Endothelial cell of umbilical vein (primary cell): ENCODE measurements around the gene B3GALT5. TPM values are rescaled to one million over a fixed set of nuclear protein-coding genes. Genes with fewer than 3 reads are reported as not detected.

Experiments
- BruUV-seq: library from RNA; stranded (reverse); fragments of 400-500 nt; replicated peaks from 2 replicates; lab custom pipeline; 2021; lab: Mats Ljungman, UMichigan
- CTCF ChIA-PET: fragments of 300-600, 350-600 bp; sonication (Branson Sonifier 250); formaldehyde crosslinking; loops from one replicate; lab custom pipeline; 2021; ENCODE audit warnings: antibody characterized with exemption, inconsistent platforms; lab: Charles Lee
- POLR2A ChIA-PET: fragments of 300-600, 350-600 bp; sonication (Branson Sonifier 250); formaldehyde crosslinking; loops from one replicate; lab custom pipeline; 2021; ENCODE audit warnings: antibody characterized with exemption, inconsistent platforms; lab: Charles Lee
- DNase-seq: peaks from one replicate; pipeline ENCODE4 v3.0.0-alpha.2; 2011; ENCODE audit warnings: low read depth, low spot score
- FAIRE-seq: peaks from 2 replicates; lab custom pipeline; 2011; peaks lifted over from hg19 to GRCh38; lab: Jason Lieb, UNC
- H2AFZ ChIP-seq: 2 replicates; pipeline ENCODE4 v1.6.0; 2012; ENCODE audit warnings: low read depth, low read length, control low read depth, inconsistent platforms
- H3K27ac ChIP-seq: 2 replicates; pipeline ENCODE4 v1.5.1; 2011; ENCODE audit warnings: low read depth, mild to moderate bottlenecking, control low read depth, low read length, moderate library complexity; ENCODE audit not compliant: insufficient read depth
- H3K27me3 ChIP-seq, 2 experiments: 2 replicates each; pipeline versions ENCODE4 v1.6.0 to v1.6.1; 2011; ENCODE audit warnings: low read length in 2 of 2, mixed read lengths in 1 of 2; ENCODE audit not compliant: control insufficient read depth in 2 of 2, insufficient read depth in 2 of 2
- H3K36me3 ChIP-seq, 2 experiments: 2 replicates in 1 of 2; 3 replicates in 1 of 2; pipeline ENCODE4 v1.5.1; 2011; ENCODE audit warnings: low read length in 2 of 2, mild to moderate bottlenecking in 1 of 2, moderate library complexity in 1 of 2; ENCODE audit not compliant: control insufficient read depth in 2 of 2, insufficient read depth in 2 of 2; ENCODE audit errors: extremely low read depth in 1 of 2
- H3K4me1 ChIP-seq: 3 replicates; pipeline ENCODE4 v1.5.1; 2011; ENCODE audit warnings: mild to moderate bottlenecking, low read length; ENCODE audit not compliant: control insufficient read depth, insufficient read depth; ENCODE audit errors: extremely low read depth
- H3K4me2 ChIP-seq: 2 replicates; pipeline ENCODE4 v1.6.1; 2011; ENCODE audit warnings: low read length, control low read depth, mixed read lengths; ENCODE audit not compliant: insufficient read depth
- H3K4me3 ChIP-seq, 3 experiments: fragments of 200-600 bp in 1 of 3; sonication (generic), shearing (Covaris generic) in 1 of 3; replicated peaks in 1 of 3; 2 replicates each; pipeline ENCODE4 v1.5.1; 2011 to 2016; ENCODE audit warnings: control low read depth in 3 of 3, low read length in 3 of 3, mild to moderate bottlenecking in 2 of 3, inconsistent platforms in 1 of 3, low read depth in 1 of 3, moderate library complexity in 1 of 3; ENCODE audit not compliant: insufficient read depth in 1 of 3
- H3K79me2 ChIP-seq: 2 replicates; pipeline ENCODE4 v1.6.0; 2012; ENCODE audit warnings: low read length, inconsistent platforms; ENCODE audit not compliant: control insufficient read depth, insufficient read depth
- H3K9ac ChIP-seq: replicated peaks from 2 replicates; pipeline ENCODE3; 2011; ENCODE audit warnings: low read length, control low read depth; ENCODE audit not compliant: insufficient read depth; ENCODE audit errors: extremely low read depth
- H3K9me1 ChIP-seq: replicated peaks from 3 replicates; pipeline ENCODE4 v1.6.0; 2011; ENCODE audit warnings: mild to moderate bottlenecking, low read length; ENCODE audit not compliant: control insufficient read depth, insufficient read depth; ENCODE audit errors: extremely low read depth
- H3K9me3 ChIP-seq: replicated peaks from 2 replicates; pipeline ENCODE4 v1.5.1; 2012; ENCODE audit warnings: low read length, inconsistent platforms; ENCODE audit not compliant: control insufficient read depth, insufficient read depth
- H4K20me1 ChIP-seq: replicated peaks from 2 replicates; pipeline ENCODE3; 2011; ENCODE audit warnings: mild to moderate bottlenecking, low read length; ENCODE audit not compliant: control insufficient read depth, insufficient read depth; ENCODE audit errors: extremely low read depth
- CTCF ChIP-seq, 2 donors: IDR thresholded peaks; 1 replicate in 1 of 2; 2 replicates in 1 of 2; pipeline ENCODE4 v1.5.1; 2011; ENCODE audit warnings: low read length in 2 of 2, mild to moderate bottlenecking in 2 of 2, moderate library complexity in 2 of 2, control low read depth in 1 of 2, inconsistent platforms in 1 of 2, low read depth in 1 of 2; ENCODE audit not compliant: insufficient read depth in 1 of 2; ENCODE audit errors: extremely low read depth in 1 of 2
- EZH2 ChIP-seq: IDR thresholded peaks from 2 replicates; pipeline ENCODE4 v1.6.1; 2012; ENCODE audit warnings: borderline replicate concordance, low read depth, mild to moderate bottlenecking, moderate library complexity, low read length, inconsistent platforms; ENCODE audit not compliant: severe bottlenecking
- FOS ChIP-seq: IDR thresholded peaks from 2 replicates; pipeline ENCODE4 v1.6.1; 2011; ENCODE audit warnings: mild to moderate bottlenecking, low read length, moderate library complexity, borderline replicate concordance; ENCODE audit not compliant: insufficient read depth
- GATA2 ChIP-seq: IDR thresholded peaks from 2 replicates; pipeline ENCODE4 v1.7.0; 2011; ENCODE audit warnings: low read depth, mild to moderate bottlenecking, moderate library complexity, mixed read lengths, low read length; ENCODE audit not compliant: insufficient read length, insufficient read depth
- JUN ChIP-seq: IDR thresholded peaks from 2 replicates; pipeline ENCODE4 v1.6.1; 2011; ENCODE audit warnings: borderline replicate concordance, low read depth; ENCODE audit not compliant: insufficient read length, insufficient read depth
- MAX ChIP-seq: IDR thresholded peaks from 2 replicates; pipeline ENCODE4 v1.6.1; 2011; ENCODE audit not compliant: insufficient read depth, insufficient read length
- MYC ChIP-seq: IDR thresholded peaks from one replicate; pipeline ENCODE4 v1.6.1; 2011; ENCODE audit warnings: mild to moderate bottlenecking, low read depth, low read length
- POLR2A ChIP-seq: IDR thresholded peaks from 2 replicates; pipeline ENCODE4 v1.6.1; 2012; ENCODE audit warnings: low read depth, mild to moderate bottlenecking, control low read depth, low read length
- POLR2AphosphoS5 ChIP-seq: IDR thresholded peaks from 2 replicates; pipeline ENCODE4 v1.6.1; 2012; ENCODE audit warnings: low read depth, mild to moderate bottlenecking, control low read depth, low read length, moderate library complexity; ENCODE audit not compliant: insufficient read depth
- dilution Hi-C: fragments of 300-500 bp; cut with MboI; formaldehyde crosslinking; loops from one replicate; pipeline ENCODE4 v1.15.0; 2019; ENCODE audit warnings: low sequenced_read_pairs; ENCODE audit not compliant: extremely low pct_ligation_motif_present
- intact Hi-C: fragments of 100-400 bp; cut with micrococcal nuclease; formaldehyde crosslinking; loops from one replicate; pipeline ENCODE4 v1.10.0; 2022
- polyA plus RNA-seq, 4 experiments: library from polyadenylated mRNA; depleted of rRNA in 3 of 4; stranded (reverse) in 3 of 4; unstranded in 1 of 4; fragments of >200 nt; gene quantifications; 2 replicates each; pipeline versions ENCODE4 v1.2.1 to v1.2.3, GENCODE V29; 2011 to 2012; ENCODE audit warnings: missing spikeins in 1 of 4
- total RNA-seq: library from RNA; stranded (reverse); gene quantifications from 2 replicates; pipeline ENCODE4 v1.2.3, GENCODE V29; 2021

The B3GALT5 gene
- total and polyA plus RNA-seq, 2 donors (not counting 3 experiments of a cell fraction or from before 2014, with no cell fraction given) = 0.04 TPM; not detected in 1

- Histone ChIP-seq H3K79me2 (no peaks in the 10 kb centered on the region), H3K9ac (no peak overlapping the region), H3K4me3 (no peak overlapping the region), H2AFZ (no peak overlapping the region), H3K4me1 (no peaks in the 10 kb centered on the region), H3K27ac (no peak overlapping the region), H4K20me1 (no peaks in the 10 kb centered on the region), H3K36me3 (no peaks in the 10 kb centered on the region), H3K4me2 (no peak overlapping the region), H3K9me3 (no peaks in the 10 kb centered on the region), H3K27me3 (no peaks in the 10 kb centered on the region), H3K9me1 (no peaks in the 10 kb centered on the region)
- no peak for FAIRE-seq
- TF ChIP-seq FOS = no peak
- TF ChIP-seq JUN = no peak
- no peak for TF ChIP-seq EZH2
- TF ChIP-seq MYC = no peak
- no peak for TF ChIP-seq POLR2A
- TF ChIP-seq MAX = no peak
- no peak for TF ChIP-seq POLR2AphosphoS5
- no peak for TF ChIP-seq CTCF (IDR thresholded peaks at IDR 0.05; ENCODE audit: extremely low read depth in 1 of 2, insufficient read depth in 1 of 2, low read depth in 1 of 2, low read length in 2 of 2)
- no peak for TF ChIP-seq GATA2
- dilution Hi-C loops (no loop called here), intact Hi-C loops (no loop called here)
- POLR2A ChIA-PET = no interaction called here
- BruUV-seq = no TSS peak
- DNase-seq = no peak
- CTCF ChIA-PET = no interaction called here
Observed at GRCh38 chr21:39681845-39682244, 69.1 kb downstream of the B3GALT5 start.
